ENCODE measurements around the gene GMCL1.

DNA sequence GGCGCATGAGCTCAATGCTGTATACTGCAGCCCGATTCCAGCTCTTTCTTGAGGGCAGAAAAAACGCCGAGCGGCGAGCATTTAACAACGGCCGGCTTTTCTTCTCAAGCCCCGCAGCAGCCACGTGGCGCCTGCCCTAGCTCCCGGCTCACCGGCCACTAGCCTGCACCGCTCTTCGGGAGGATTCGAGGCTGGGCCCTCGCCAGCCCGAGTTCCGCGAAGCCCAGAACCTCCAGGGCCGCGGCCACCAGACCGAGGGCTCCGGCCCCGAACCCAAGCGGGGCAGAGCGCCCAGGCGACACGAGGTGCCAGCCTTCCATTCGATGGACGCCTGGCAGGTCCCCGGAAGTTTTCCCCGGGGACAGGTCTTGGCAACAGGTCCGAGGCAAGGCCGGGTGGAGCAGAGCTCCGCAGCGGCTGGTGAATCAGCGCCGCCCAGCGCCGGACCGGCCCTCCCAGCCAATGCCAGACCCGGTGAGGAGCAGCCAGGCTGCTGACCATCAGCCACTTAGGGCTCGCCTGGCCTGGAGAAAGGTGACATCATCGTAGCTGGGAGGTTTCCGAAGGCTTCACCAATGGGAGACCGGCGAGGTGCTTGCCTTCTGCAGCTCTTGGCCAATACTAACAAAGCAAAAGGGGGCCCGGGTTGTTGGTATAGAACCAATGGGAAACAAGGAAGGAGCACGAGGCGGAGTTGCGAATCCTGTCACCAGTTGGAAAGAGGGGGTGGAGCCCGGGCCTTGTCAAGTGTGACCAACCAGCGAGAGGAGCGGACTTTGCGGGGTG is 84.9 kb downstream of the GMCL1 start:
- TF ChIP-seq, protein P1, sequence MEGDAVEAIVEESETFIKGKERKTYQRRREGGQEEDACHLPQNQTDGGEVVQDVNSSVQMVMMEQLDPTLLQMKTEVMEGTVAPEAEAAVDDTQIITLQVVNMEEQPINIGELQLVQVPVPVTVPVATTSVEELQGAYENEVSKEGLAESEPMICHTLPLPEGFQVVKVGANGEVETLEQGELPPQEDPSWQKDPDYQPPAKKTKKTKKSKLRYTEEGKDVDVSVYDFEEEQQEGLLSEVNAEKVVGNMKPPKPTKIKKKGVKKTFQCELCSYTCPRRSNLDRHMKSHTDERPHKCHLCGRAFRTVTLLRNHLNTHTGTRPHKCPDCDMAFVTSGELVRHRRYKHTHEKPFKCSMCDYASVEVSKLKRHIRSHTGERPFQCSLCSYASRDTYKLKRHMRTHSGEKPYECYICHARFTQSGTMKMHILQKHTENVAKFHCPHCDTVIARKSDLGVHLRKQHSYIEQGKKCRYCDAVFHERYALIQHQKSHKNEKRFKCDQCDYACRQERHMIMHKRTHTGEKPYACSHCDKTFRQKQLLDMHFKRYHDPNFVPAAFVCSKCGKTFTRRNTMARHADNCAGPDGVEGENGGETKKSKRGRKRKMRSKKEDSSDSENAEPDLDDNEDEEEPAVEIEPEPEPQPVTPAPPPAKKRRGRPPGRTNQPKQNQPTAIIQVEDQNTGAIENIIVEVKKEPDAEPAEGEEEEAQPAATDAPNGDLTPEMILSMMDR (IDR thresholded peaks at IDR 0.05): no peak
- TF ChIP-seq POLR2A (IDR thresholded peaks at IDR 0.05): peak; percentile 89 to 90

Measured in sigmoid colon (tissue), 3 donors.